Upper lobe of right lung (tissue), 1 donor: ENCODE measurements around the gene APOL5. TPM values are rescaled to one million over a fixed set of nuclear protein-coding genes. Genes with fewer than 3 reads are reported as not detected.

Source experiments
- ATAC-seq: fragments of 200-7000 bp; cut with Tn5 transposase; one replicate; pipeline ENCODE4 v1.9.1; 2020; ENCODE audit warnings: mild to moderate bottlenecking, moderate library complexity
- DNase-seq: peaks from one replicate; pipeline ENCODE4 v3.0.0-alpha.2; 2020
- H3K27ac ChIP-seq: fragments of 200-600 bp; one replicate; pipeline ENCODE4 v1.8.0; 2022
- H3K27me3 ChIP-seq: fragments of 200-600 bp; one replicate; pipeline ENCODE4 v1.8.0; 2022; ENCODE audit warnings: mild to moderate bottlenecking
- H3K36me3 ChIP-seq: fragments of 200-600 bp; one replicate; pipeline ENCODE4 v1.8.0; 2022
- H3K4me1 ChIP-seq: fragments of 200-600 bp; one replicate; pipeline ENCODE4 v1.8.0; 2022
- H3K4me3 ChIP-seq: fragments of 200-600 bp; one replicate; pipeline ENCODE4 v1.8.0; 2022; ENCODE audit warnings: mild to moderate bottlenecking
- H3K9me3 ChIP-seq: fragments of 200-600 bp; one replicate; pipeline ENCODE4 v1.8.0; 2022
- CTCF ChIP-seq: fragments of 200-600 bp; IDR thresholded peaks from one replicate; pipeline ENCODE4 v1.8.0; 2022; ENCODE audit warnings: antibody characterized with exemption
- intact Hi-C: fragments of 100-400 bp; cut with DNase I; formaldehyde crosslinking; loops from one replicate; pipeline ENCODE4 v1.11.0; 2022
- total RNA-seq: library from RNA; stranded (reverse); fragmentation: NEBNext Ultra II Directional; extraction: Animal tissue kit (Norgen Biotek cat#: 25700); gene quantifications from one replicate; pipeline ENCODE4 v1.2.1, GENCODE V29; 2021
- donor health status: DM: no; HTN: yes; CAD: no; lungs with severe emphysema.

The APOL5 gene
- total RNA-seq, 1 donor from 2014 or later: not detected

- Histone ChIP-seq H3K27ac (no peak overlapping the region), H3K4me3 (no peak overlapping the region), H3K9me3 (no peaks in the 10 kb centered on the region), H3K27me3 (no peaks in the 10 kb centered on the region), H3K4me1 (no peaks in the 10 kb centered on the region), H3K36me3 (no peaks in the 10 kb centered on the region)
- ATAC-seq (no peak), DNase-seq (no peak)
- intact Hi-C loops: no loop called here
- no peak for TF ChIP-seq CTCF
Observed at GRCh38 chr22:35703861-35704584, 13.6 kb upstream of the APOL5 start.

- H3K27me3 ChIP-seq: no peaks in the 10 kb centered on the region
- H3K4me3 ChIP-seq: no peak overlapping the region
- no peaks in the 10 kb centered on the region for H3K4me1 ChIP-seq
- no peaks in the 10 kb centered on the region for H3K9me3 ChIP-seq
- ATAC-seq (no peak), DNase-seq (no peak)
- H3K36me3 ChIP-seq: no peaks in the 10 kb centered on the region
- H3K27ac ChIP-seq: no peak overlapping the region
- intact Hi-C loops: no loop called here
- TF ChIP-seq CTCF: no peak
Observed at GRCh38 chr22:35705141-35705540, 12.5 kb upstream of the APOL5 start.

- H3K36me3 ChIP-seq: no peaks in the 10 kb centered on the region
- H3K27ac ChIP-seq: no peak overlapping the region
- no peaks in the 10 kb centered on the region for H3K4me1 ChIP-seq
- intact Hi-C loops: no loop called here
- no peak overlapping the region for H3K4me3 ChIP-seq
- TF ChIP-seq CTCF: no peak
- DNase-seq (no peak), ATAC-seq (no peak)
- H3K9me3 ChIP-seq: no peaks in the 10 kb centered on the region
- no peaks in the 10 kb centered on the region for H3K27me3 ChIP-seq
Observed at GRCh38 chr22:35708453-35708852, 9.2 kb upstream of the APOL5 start.

GRCh38 chr22:35708917-35709316 is 8.8 kb upstream of the APOL5 start:
- no peak for TF ChIP-seq CTCF
- H3K27ac ChIP-seq: no peak overlapping the region
- ATAC-seq (no peak), DNase-seq (no peak)
- H3K27me3 ChIP-seq: no peaks in the 10 kb centered on the region
- H3K4me1 ChIP-seq: no peaks in the 10 kb centered on the region
- H3K4me3 ChIP-seq: no peak overlapping the region
- no peaks in the 10 kb centered on the region for H3K36me3 ChIP-seq
- intact Hi-C loops: no loop called here
- H3K9me3 ChIP-seq: no peaks in the 10 kb centered on the region

GRCh38 chr22:35711336-35711735 is 6.3 kb upstream of the APOL5 start:
- intact Hi-C loops: no loop called here

More at GRCh38 chr22:35711336-35711735, 6.3 kb upstream of the APOL5 start:
- TF ChIP-seq CTCF: no peak
- no peaks in the 10 kb centered on the region for H3K9me3 ChIP-seq
- H3K27ac ChIP-seq: no peak overlapping the region
- H3K27me3 ChIP-seq: no peaks in the 10 kb centered on the region
- H3K4me3 ChIP-seq: no peak overlapping the region
- ATAC-seq (no peak), DNase-seq (no peak)
- no peaks in the 10 kb centered on the region for H3K4me1 ChIP-seq
- H3K36me3 ChIP-seq: no peaks in the 10 kb centered on the region
